CD4-positive, alpha-beta T cell (primary cell): ENCODE measurements around the gene C1GALT1. TPM values are rescaled to one million over a fixed set of nuclear protein-coding genes. Genes with fewer than 3 reads are reported as not detected.

ENCODE experiments used
- ATAC-seq: fragments of 200-7000 bp; cut with Tn5 transposase; one replicate; pipeline ENCODE4 v1.10.0; 2022; ENCODE audit warnings: mild to moderate bottlenecking; ENCODE audit not compliant: poor library complexity
- CTCF ChIA-PET: fragments of 350-600 bp; sonication (Branson Sonifier 250); formaldehyde crosslinking; loops from one replicate; lab custom pipeline; 2021; ENCODE audit warnings: antibody characterized with exemption, inconsistent platforms; lab: Charles Lee
- POLR2A ChIA-PET: fragments of 350-600 bp; sonication (Branson Sonifier 250); formaldehyde crosslinking; loops from one replicate; lab custom pipeline; 2021; ENCODE audit warnings: antibody characterized with exemption, inconsistent platforms; lab: Charles Lee
- DNase-seq, 14 experiments: peaks; one replicate each; pipeline ENCODE4 v3.0.0-alpha.2; 2013 to 2020; ENCODE audit warnings: mixed read lengths in 2 of 14
- H3K27ac ChIP-seq, 2 donors: one replicate each; pipeline versions ENCODE4 v1.5.1 to v1.7.0; 2013; ENCODE audit warnings: low read length in 2 of 2, low read depth in 1 of 2, mild to moderate bottlenecking in 1 of 2
- H3K27me3 ChIP-seq, 2 experiments: 1 replicate in 1 of 2; 2 replicates in 1 of 2; pipeline versions ENCODE4 v1.6.1 to v1.7.0; 2013; ENCODE audit warnings: low read length in 2 of 2, control low read depth in 1 of 2, mild to moderate bottlenecking in 1 of 2, moderate library complexity in 1 of 2; ENCODE audit not compliant: insufficient read depth in 2 of 2, control insufficient read depth in 1 of 2
- H3K36me3 ChIP-seq: one replicate; pipeline ENCODE4 v1.6.1; 2013; ENCODE audit warnings: low read length, control low read depth; ENCODE audit not compliant: insufficient read depth
- H3K4me1 ChIP-seq: one replicate; pipeline ENCODE4 v1.6.1; 2013; ENCODE audit warnings: low read length, control low read depth; ENCODE audit not compliant: insufficient read depth
- H3K4me3 ChIP-seq: one replicate; pipeline ENCODE4 v1.5.1; 2013; ENCODE audit warnings: mild to moderate bottlenecking, low read length, moderate library complexity
- H3K9me3 ChIP-seq, 2 experiments: 1 replicate in 1 of 2; 2 replicates in 1 of 2; pipeline versions ENCODE4 v1.6.1 to v1.7.0; 2013; ENCODE audit warnings: low read length in 2 of 2, mild to moderate bottlenecking in 2 of 2, control low read depth in 1 of 2, moderate library complexity in 1 of 2; ENCODE audit not compliant: control insufficient read depth in 1 of 2, insufficient read depth in 1 of 2
- H3K27ac Mint-ChIP-seq: one replicate; pipeline ENCODE4 v1.8.0; 2020; ENCODE audit warnings: mixed read lengths
- H3K27me3 Mint-ChIP-seq: one replicate; pipeline ENCODE4 v1.8.0; 2021; ENCODE audit warnings: mixed read lengths
- H3K36me3 Mint-ChIP-seq: one replicate; pipeline ENCODE4 v1.8.0; 2021; ENCODE audit warnings: low read depth, mixed read lengths
- H3K4me1 Mint-ChIP-seq: one replicate; pipeline ENCODE4 v1.8.0; 2021; ENCODE audit warnings: low read depth, mixed read lengths
- H3K4me3 Mint-ChIP-seq: one replicate; pipeline ENCODE4 v1.8.0; 2020; ENCODE audit warnings: mild to moderate bottlenecking, mixed read lengths
- H3K9me3 Mint-ChIP-seq: one replicate; pipeline ENCODE4 v1.8.0; 2020; ENCODE audit warnings: mixed read lengths
- CTCF ChIP-seq: fragments of 200-600 bp; IDR thresholded peaks from one replicate; pipeline ENCODE4 v1.8.0; 2022; ENCODE audit warnings: antibody characterized with exemption, mild to moderate bottlenecking
- intact Hi-C, 2 experiments: fragments of 100-400 bp; cut with DNase I in 1 of 2; cut with micrococcal nuclease in 1 of 2; formaldehyde crosslinking; loops; one replicate each; pipeline versions ENCODE4 v1.15.1 to v1.9.0; 2023 to 2025; cut with DNase I, micrococcal nuclease
- total RNA-seq, 174 experiments: library from RNA in 2 of 174; stranded (reverse) in 2 of 174; gene quantifications; one replicate each; pipeline ENCODE4 v1.2.3 and lab custom pipeline; 2021 to 2026

C1GALT1 gene
- total RNA-seq, 2 experiments from 2014 or later: 49.4 to 51.9 TPM

GRCh38 chr7:7181519-7182155, 707 bp upstream of the C1GALT1 start:
- ChIA-PET CTCF (interaction anchor here (0.7 to 2.3 kb wide), 19 partner anchors 8 to 583 kb away, joined by 3 to 15 read pairs (median 4); no protein-coding TSS in a partner anchor), POLR2A (interaction anchor here (0.8 to 4.2 kb wide), 34 partner anchors 9 to 786 kb away, joined by 3 to 119 read pairs (median 5); partner anchors contain the start of gene UMAD1)
- ATAC-seq (peak; percentile 45), DNase-seq (peak in 13 of 14 experiments; percentile 17 to 89 (median 44))
- intact Hi-C loops: loop anchor here (1.0 to 10.0 kb wide), 13 partner anchors 20 to 946 kb away; partner anchors contain the start of genes UMAD1 (in 2 of the 2) and MIOS (in 1 of the 2)
- no peaks in the 10 kb centered on the region for H3K9me3 ChIP-seq
- peaks cover 22% of the 10 kb centered on the region for H3K4me1 ChIP-seq
- Mint-ChIP-seq H3K4me3 (peak overlapping the region; percentile 94), H3K27me3 (no peaks in the 10 kb centered on the region), H3K36me3 (peaks cover 24% of the 10 kb centered on the region), H3K9me3 (no peaks in the 10 kb centered on the region), H3K27ac (no peak overlapping the region), H3K4me1 (peaks cover 16% of the 10 kb centered on the region)
- no peaks in the 10 kb centered on the region for H3K36me3 ChIP-seq
- peak overlapping the region; percentile 87 to 88 for H3K27ac ChIP-seq
- peak; percentile 54 for TF ChIP-seq CTCF
- H3K27me3 ChIP-seq: no peaks in the 10 kb centered on the region
- H3K4me3 ChIP-seq: peak overlapping the region; percentile 74

GRCh38 chr7:7183061-7183837, 905 bp downstream of the C1GALT1 start:
- H3K4me1 ChIP-seq: peaks cover 30% of the 10 kb centered on the region
- peaks cover 24% of the 10 kb centered on the region for H3K36me3 Mint-ChIP-seq
- H3K4me1 Mint-ChIP-seq: peaks cover 6% of the 10 kb centered on the region
- intact Hi-C loops: loop anchor here (2.0 to 10.0 kb wide), 10 partner anchors 34 to 944 kb away; partner anchors contain the start of genes UMAD1 (in 2 of the 2) and MIOS (in 1 of the 2)
- H3K4me3 Mint-ChIP-seq: peak overlapping the region; percentile 94
- POLR2A ChIA-PET: interaction anchor here (0.6 to 4.2 kb wide), 17 partner anchors 8 to 785 kb away, joined by 3 to 119 read pairs (median 6); partner anchors contain the start of genes GLCCI1 and UMAD1
- no peaks in the 10 kb centered on the region for H3K27me3 ChIP-seq
- H3K4me3 ChIP-seq: peak overlapping the region; percentile 95
- CTCF ChIA-PET: interaction anchor here (1.5 to 1.8 kb wide), 2 partner anchors 10 to 61 kb away, joined by 3 to 6 read pairs; no protein-coding TSS in a partner anchor
- no peaks in the 10 kb centered on the region for H3K27me3 Mint-ChIP-seq
- no peaks in the 10 kb centered on the region for H3K9me3 ChIP-seq
- no peaks in the 10 kb centered on the region for H3K36me3 ChIP-seq
- peak overlapping the region; percentile 89 to 91 for H3K27ac ChIP-seq
- ATAC-seq (no peak), DNase-seq (peak in 10 of 14 experiments; percentile 16 to 71 (median 39))
- no peak for TF ChIP-seq CTCF
- no peaks in the 10 kb centered on the region for H3K9me3 Mint-ChIP-seq
- H3K27ac Mint-ChIP-seq: no peak overlapping the region

GRCh38 chr7:7183838-7184463, 1.6 kb downstream of the C1GALT1 start:
- Histone ChIP-seq H3K4me3 (peak overlapping the region; percentile 95), H3K36me3 (no peaks in the 10 kb centered on the region), H3K27ac (no peak overlapping the region), H3K9me3 (no peaks in the 10 kb centered on the region), H3K27me3 (no peaks in the 10 kb centered on the region), H3K4me1 (peaks cover 30% of the 10 kb centered on the region)
- Mint-ChIP-seq H3K27me3 (no peaks in the 10 kb centered on the region), H3K4me1 (peaks cover 6% of the 10 kb centered on the region), H3K9me3 (no peaks in the 10 kb centered on the region), H3K27ac (no peak overlapping the region), H3K4me3 (peak overlapping the region; percentile 94), H3K36me3 (peaks cover 24% of the 10 kb centered on the region)
- CTCF ChIA-PET: interaction anchor here (1.0 kb wide), 1 partner anchor 60 kb away, joined by 3 read pairs; no protein-coding TSS in a partner anchor
- ATAC-seq (no peak), DNase-seq (no peak)
- TF ChIP-seq CTCF: no peak
- POLR2A ChIA-PET: interaction anchor here (0.6 to 4.2 kb wide), 13 partner anchors 7 to 784 kb away, joined by 3 to 119 read pairs (median 6); partner anchors contain the start of genes GLCCI1 and UMAD1
- intact Hi-C loops: loop anchor here (2.0 to 10.0 kb wide), 10 partner anchors 33 to 943 kb away; partner anchors contain the start of genes UMAD1 (in 2 of the 2) and MIOS (in 1 of the 2)
